Measurements from ENCODE around the gene UNC45A.

GRCh38 chr15:90952901-90953677, 18.0 kb downstream of the UNC45A start:
- TF ChIP-seq CTCF (IDR thresholded peaks at IDR 0.05) (no peak), POLR2A (IDR thresholded peaks at IDR 0.05) (no peak)
